HEK293T (cell line): Measurements from ENCODE around the gene RNF220.

Experiments
- ELF4 ChIP-seq: fragments of 450-650 bp; IDR thresholded peaks from 2 replicates; pipeline ENCODE4 v1.6.1; 2017; ENCODE audit warnings: antibody characterized with exemption
- FOXA1 ChIP-seq: fragments of 450-650 bp; IDR thresholded peaks from 2 replicates; pipeline ENCODE4 v1.6.1; 2016; ENCODE audit warnings: mild to moderate bottlenecking
- FOXM1 ChIP-seq: fragments of 450-650 bp; IDR thresholded peaks from 2 replicates; pipeline ENCODE4 v1.6.1; 2017; ENCODE audit warnings: mild to moderate bottlenecking, borderline replicate concordance
- HDGF ChIP-seq: fragments of 450-650 bp; IDR thresholded peaks from 2 replicates; pipeline ENCODE4 v1.6.1; 2017; ENCODE audit warnings: antibody characterized with exemption, borderline replicate concordance
- NFRKB ChIP-seq: fragments of 450-650 bp; IDR thresholded peaks from 2 replicates; pipeline ENCODE4 v1.6.1; 2016; ENCODE audit warnings: mild to moderate bottlenecking, moderate library complexity
- SP1 ChIP-seq: fragments of 450-650 bp; IDR thresholded peaks from 2 replicates; pipeline ENCODE4 v1.6.1; 2017
- SUZ12 ChIP-seq: fragments of 450-650 bp; IDR thresholded peaks from 2 replicates; pipeline ENCODE4 v1.6.1; 2016; ENCODE audit warnings: mild to moderate bottlenecking

- TF ChIP-seq SUZ12 (no peak), FOXA1 (no peak), HDGF (no peak), ELF4 (no peak), SP1 (no peak), NFRKB (no peak), FOXM1 (no peak)
These were observed 142.3 kb downstream of the RNF220 start for GRCh38 chr1:44547361-44547760.
